Breast epithelium (tissue), 4 donors: ENCODE results near the gene KAT5. TPM values are rescaled to one million over a fixed set of nuclear protein-coding genes. Genes with fewer than 3 reads are reported as not detected.
A peak's percentile ranks its signal among the peaks of the same experiment; 100 is the strongest.

Experiments used
- DNase-seq, 2 donors: peaks; one replicate each; pipeline ENCODE4 v3.0.0-alpha.2; 2019; ENCODE audit warnings: low spot score in 2 of 2
- H3K27ac ChIP-seq, 2 donors: fragments of 200-600 bp; sonication (generic) in 1 of 2; one replicate each; pipeline ENCODE4 v1.5.1; 2016 to 2019; ENCODE audit warnings: mild to moderate bottlenecking in 1 of 2
- H3K27me3 ChIP-seq, 2 donors: fragments of 200-600 bp; sonication (generic) in 1 of 2; one replicate each; pipeline versions ENCODE4 v1.5.1 to v1.6.0; 2017 to 2019; ENCODE audit warnings: control low read depth in 1 of 2, mild to moderate bottlenecking in 1 of 2
- H3K36me3 ChIP-seq: fragments of 200-600 bp; one replicate; pipeline ENCODE4 v1.5.1; 2019
- H3K4me1 ChIP-seq, 2 donors: fragments of 200-600 bp; sonication (generic); one replicate each; pipeline ENCODE4 v1.5.1; 2016 to 2019; ENCODE audit warnings: control low read depth in 1 of 2
- H3K4me3 ChIP-seq, 3 donors: fragments of 200-600 bp; sonication (generic); 1 replicate in 2 of 3; 2 replicates in 1 of 3; pipeline ENCODE4 v1.5.1; 2016 to 2019; ENCODE audit warnings: mild to moderate bottlenecking in 3 of 3, moderate library complexity in 2 of 3
- H3K9me3 ChIP-seq, 2 donors: fragments of 200-600 bp; sonication (generic) in 1 of 2; one replicate each; pipeline ENCODE4 v1.5.1; 2016 to 2019; ENCODE audit warnings: control low read depth in 1 of 2
- POLR2A ChIP-seq: fragments of 450-650 bp; IDR thresholded peaks from one replicate; pipeline ENCODE4 v1.6.1; 2016; ENCODE audit warnings: antibody characterized with exemption, mild to moderate bottlenecking, moderate library complexity
- POLR2AphosphoS5 ChIP-seq, 3 donors: sonication (generic); formaldehyde crosslinking; IDR thresholded peaks; one replicate each; pipeline ENCODE4 v1.6.1; 2017; ENCODE audit warnings: antibody characterized with exemption in 3 of 3
- intact Hi-C: fragments of 100-400 bp; cut with DNase I; formaldehyde crosslinking; loops from one replicate; pipeline ENCODE4 v1.15.1; 2023; ENCODE audit warnings: low total_unique reads
- total RNA-seq, 3 donors: library from RNA; depleted of rRNA; stranded (reverse); fragments of >200 nt; gene quantifications; one replicate each; pipeline ENCODE4 v1.1.0, GENCODE V29; 2016
- TF ChIP-seq, protein P1 (sequence below), 3 donors: fragments of 450-650 bp; IDR thresholded peaks; one replicate each; pipeline ENCODE4 v1.5.1; 2016 to 2017; ENCODE audit warnings: antibody characterized with exemption in 3 of 3, mild to moderate bottlenecking in 3 of 3, moderate library complexity in 3 of 3

Gene KAT5
- total RNA-seq, 3 donors from 2014 or later: 50.1 to 66.7 (median 61.3) TPM

DNA sequence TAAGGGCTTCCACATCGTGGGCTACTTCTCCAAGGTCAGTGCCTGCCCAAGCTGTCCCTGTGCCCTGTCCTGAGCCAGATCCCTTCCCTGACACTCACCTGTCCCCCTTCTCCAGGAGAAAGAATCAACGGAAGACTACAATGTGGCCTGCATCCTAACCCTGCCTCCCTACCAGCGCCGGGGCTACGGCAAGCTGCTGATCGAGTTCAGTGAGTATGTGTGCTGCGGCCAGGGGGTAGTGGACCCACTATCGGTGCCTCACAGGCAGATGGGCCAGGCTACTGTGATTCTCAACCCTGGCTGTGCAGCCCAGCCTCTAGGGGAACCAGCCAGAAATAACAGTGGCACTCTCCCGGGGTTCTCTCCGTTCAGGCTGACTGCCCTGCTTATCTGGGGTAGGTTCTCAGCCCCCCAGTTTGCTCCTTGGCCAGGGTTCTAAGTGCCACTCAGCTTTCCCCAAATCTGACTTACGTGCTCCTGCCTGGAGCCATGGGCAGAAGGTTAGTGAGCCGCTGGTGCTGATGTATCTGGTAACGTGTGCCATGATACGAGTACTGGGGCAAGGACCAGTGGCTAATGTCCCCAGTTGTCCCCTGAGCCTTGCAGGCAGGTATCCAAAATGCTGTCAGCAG, 4.8 kb downstream of the KAT5 start:
- Histone ChIP-seq H3K36me3 (no peaks in the 10 kb centered on the region), H3K9me3 (no peaks in the 10 kb centered on the region), H3K27ac (no peak overlapping the region), H3K4me3 (no peak overlapping the region), H3K27me3 (no peaks in the 10 kb centered on the region), H3K4me1 (peaks cover 5 to 22% of the 10 kb centered on the region in 2 donors)
- intact Hi-C loops: no loop called here
- DNase-seq: no peak
- TF ChIP-seq, protein P1, sequence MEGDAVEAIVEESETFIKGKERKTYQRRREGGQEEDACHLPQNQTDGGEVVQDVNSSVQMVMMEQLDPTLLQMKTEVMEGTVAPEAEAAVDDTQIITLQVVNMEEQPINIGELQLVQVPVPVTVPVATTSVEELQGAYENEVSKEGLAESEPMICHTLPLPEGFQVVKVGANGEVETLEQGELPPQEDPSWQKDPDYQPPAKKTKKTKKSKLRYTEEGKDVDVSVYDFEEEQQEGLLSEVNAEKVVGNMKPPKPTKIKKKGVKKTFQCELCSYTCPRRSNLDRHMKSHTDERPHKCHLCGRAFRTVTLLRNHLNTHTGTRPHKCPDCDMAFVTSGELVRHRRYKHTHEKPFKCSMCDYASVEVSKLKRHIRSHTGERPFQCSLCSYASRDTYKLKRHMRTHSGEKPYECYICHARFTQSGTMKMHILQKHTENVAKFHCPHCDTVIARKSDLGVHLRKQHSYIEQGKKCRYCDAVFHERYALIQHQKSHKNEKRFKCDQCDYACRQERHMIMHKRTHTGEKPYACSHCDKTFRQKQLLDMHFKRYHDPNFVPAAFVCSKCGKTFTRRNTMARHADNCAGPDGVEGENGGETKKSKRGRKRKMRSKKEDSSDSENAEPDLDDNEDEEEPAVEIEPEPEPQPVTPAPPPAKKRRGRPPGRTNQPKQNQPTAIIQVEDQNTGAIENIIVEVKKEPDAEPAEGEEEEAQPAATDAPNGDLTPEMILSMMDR (IDR thresholded peaks at IDR 0.05): no peak
- TF ChIP-seq POLR2A (no peak), POLR2AphosphoS5 (IDR thresholded peaks at IDR 0.05) (no peak)

DNA sequence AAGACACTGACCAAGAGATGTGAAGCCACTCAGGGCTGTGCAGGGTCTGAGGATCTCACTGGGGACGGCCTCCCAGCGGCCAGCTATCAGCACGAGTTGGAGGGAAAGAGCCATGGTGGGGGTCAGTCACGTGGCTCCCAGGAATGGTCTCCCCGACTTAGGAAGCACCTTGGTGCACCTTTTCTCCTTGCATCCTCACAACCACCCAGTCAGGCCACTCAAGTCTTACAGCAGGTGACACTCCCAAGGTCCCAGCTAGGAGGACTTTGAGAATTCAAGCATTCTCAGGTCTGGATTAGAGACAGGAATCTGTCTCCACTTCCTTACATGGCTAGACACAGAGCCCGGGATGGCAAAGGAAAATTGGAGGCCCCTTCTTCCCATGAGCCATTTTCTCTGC, 5.9 kb downstream of the KAT5 start:
- intact Hi-C loops: no loop called here

GRCh38 chr11:65718531-65718930, 6.5 kb downstream of the KAT5 start:
- Histone ChIP-seq H3K9me3 (no peaks in the 10 kb centered on the region), H3K27me3 (no peaks in the 10 kb centered on the region), H3K4me1 (peaks cover 5 to 12% of the 10 kb centered on the region in 2 donors), H3K27ac (peak overlapping the region in 1 of 2 donors; percentile 15), H3K36me3 (no peaks in the 10 kb centered on the region), H3K4me3 (peak overlapping the region in 1 of 3 donors; percentile 77)
- TF ChIP-seq POLR2AphosphoS5 (IDR thresholded peaks at IDR 0.05): no peak
- intact Hi-C loops: no loop called here
- no peak for DNase-seq

More for the DNA sequence above, 5.9 kb downstream of the KAT5 start:
- Histone ChIP-seq H3K27ac (peak overlapping the region in 1 of 2 donors; percentile 15), H3K9me3 (no peaks in the 10 kb centered on the region), H3K27me3 (no peaks in the 10 kb centered on the region), H3K36me3 (no peaks in the 10 kb centered on the region), H3K4me3 (no peak overlapping the region), H3K4me1 (peaks cover 5 to 18% of the 10 kb centered on the region in 2 donors)
- no peak for DNase-seq
- TF ChIP-seq POLR2A (no peak), POLR2AphosphoS5 (IDR thresholded peaks at IDR 0.05) (no peak)
- TF ChIP-seq, protein P1 (IDR thresholded peaks at IDR 0.05): no peak

DNA sequence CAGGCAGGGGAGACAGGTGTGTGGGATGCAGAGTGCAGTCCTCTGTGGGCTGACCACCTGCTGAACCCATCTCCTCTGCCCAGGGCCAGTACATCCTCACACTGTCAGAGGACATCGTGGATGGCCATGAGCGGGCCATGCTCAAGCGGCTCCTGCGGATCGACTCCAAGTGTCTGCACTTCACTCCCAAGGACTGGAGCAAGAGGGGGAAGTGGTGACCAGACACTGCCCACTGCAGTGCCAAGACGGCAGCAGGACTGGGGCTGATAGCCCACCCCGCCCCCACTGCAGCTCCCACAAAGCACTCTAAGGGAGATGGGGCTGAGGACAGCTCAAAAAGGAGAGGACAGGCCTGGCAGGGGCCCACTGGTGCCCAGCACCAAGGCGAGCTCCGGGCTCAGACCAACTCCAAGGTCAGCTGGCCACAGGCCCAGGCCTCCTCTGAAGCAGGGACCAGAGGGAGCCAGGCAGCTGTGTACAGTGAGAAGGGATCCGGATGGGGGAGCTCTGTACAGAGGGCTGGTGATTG, 7.0 kb downstream of the KAT5 start:
- Histone ChIP-seq H3K36me3 (no peaks in the 10 kb centered on the region), H3K27ac (peak overlapping the region in 1 of 2 donors; percentile 87), H3K27me3 (no peaks in the 10 kb centered on the region), H3K4me3 (peak overlapping the region in 2 of 3 donors; percentile 77 to 82), H3K9me3 (no peaks in the 10 kb centered on the region), H3K4me1 (peaks cover 5 to 12% of the 10 kb centered on the region in 2 donors)
- intact Hi-C loops: no loop called here
- no peak for DNase-seq
- TF ChIP-seq POLR2AphosphoS5 (IDR thresholded peaks at IDR 0.05) (no peak), POLR2A (no peak)
- TF ChIP-seq, protein P1 (IDR thresholded peaks at IDR 0.05): no peak

GRCh38 chr11:65719871-65720210, 7.8 kb downstream of the KAT5 start:
- H3K36me3 ChIP-seq: no peaks in the 10 kb centered on the region
- intact Hi-C loops: no loop called here
- H3K27me3 ChIP-seq: no peaks in the 10 kb centered on the region
- DNase-seq: no peak
- H3K9me3 ChIP-seq: no peaks in the 10 kb centered on the region
- peaks cover 5 to 12% of the 10 kb centered on the region in 2 donors for H3K4me1 ChIP-seq
- TF ChIP-seq, protein P1 (IDR thresholded peaks at IDR 0.05): no peak
- TF ChIP-seq POLR2AphosphoS5 (IDR thresholded peaks at IDR 0.05) (no peak), POLR2A (no peak)
- H3K4me3 ChIP-seq: peak overlapping the region; percentile 62 to 82 (median 77)
- peak overlapping the region; percentile 79 to 87 for H3K27ac ChIP-seq
